ENCODE data around the gene TANGO2. TPM values are rescaled to one million over a fixed set of nuclear protein-coding genes. Genes with fewer than 3 reads are reported as not detected.

TANGO2 gene
- total and polyA plus RNA-seq, 9 of the 15 experiments (the other 6 are each of a cell fraction or from before 2014, with no cell fraction given), result 15.5 to 94.9 (median 70.1) TPM

DNA sequence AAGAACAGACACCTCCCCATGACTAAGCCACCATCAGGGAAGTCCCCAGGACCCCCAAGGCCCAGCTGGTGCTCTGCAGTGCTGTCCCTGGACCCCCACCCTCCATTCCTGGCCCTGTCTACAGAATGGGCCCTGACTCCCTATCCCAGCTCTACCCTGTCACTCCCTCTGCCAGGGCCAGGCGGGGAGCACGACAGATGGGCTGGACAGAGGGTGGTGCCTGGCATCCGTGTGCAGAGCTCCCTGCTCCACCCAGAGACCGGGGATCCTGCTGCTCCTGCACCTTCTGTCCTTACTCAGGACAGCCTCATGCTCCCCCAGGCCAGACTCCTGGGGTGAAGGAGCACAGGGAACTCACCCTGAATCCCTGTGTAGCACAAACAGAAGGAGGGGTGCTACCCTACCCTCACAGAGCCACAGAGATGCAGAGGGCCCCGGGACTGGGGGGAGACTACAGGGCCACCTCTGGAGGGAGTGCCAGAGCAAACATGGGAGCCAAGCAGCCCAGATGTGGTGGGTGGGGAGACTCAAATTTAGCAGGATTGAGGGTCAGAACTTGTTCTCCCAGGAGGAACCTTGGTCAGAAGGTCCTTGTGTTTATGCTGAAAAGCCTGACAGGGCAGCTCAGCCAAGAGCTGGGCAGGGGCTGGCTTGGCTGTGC is 6.3 kb upstream of the TANGO2 start (continued):
- no peak for TF ChIP-seq CHD1 (IDR thresholded peaks at IDR 0.05; ENCODE audit: low read length)
- TF ChIP-seq, protein P1, sequence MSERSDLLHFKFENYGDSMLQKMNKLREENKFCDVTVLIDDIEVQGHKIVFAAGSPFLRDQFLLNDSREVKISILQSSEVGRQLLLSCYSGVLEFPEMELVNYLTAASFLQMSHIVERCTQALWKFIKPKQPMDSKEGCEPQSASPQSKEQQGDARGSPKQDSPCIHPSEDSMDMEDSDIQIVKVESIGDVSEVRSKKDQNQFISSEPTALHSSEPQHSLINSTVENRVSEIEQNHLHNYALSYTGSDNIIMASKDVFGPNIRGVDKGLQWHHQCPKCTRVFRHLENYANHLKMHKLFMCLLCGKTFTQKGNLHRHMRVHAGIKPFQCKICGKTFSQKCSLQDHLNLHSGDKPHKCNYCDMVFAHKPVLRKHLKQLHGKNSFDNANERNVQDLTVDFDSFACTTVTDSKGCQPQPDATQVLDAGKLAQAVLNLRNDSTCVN (CRISPR knock-in tag; IDR thresholded peaks at IDR 0.05), result no peak
- TF ChIP-seq ZNF263 (CRISPR knock-in tag; IDR thresholded peaks at IDR 0.05; ENCODE audit: borderline replicate concordance), result no peak
- TF ChIP-seq KAT8 (IDR thresholded peaks at IDR 0.05; ENCODE audit: low read depth), result no peak
- TF ChIP-seq, protein P2, sequence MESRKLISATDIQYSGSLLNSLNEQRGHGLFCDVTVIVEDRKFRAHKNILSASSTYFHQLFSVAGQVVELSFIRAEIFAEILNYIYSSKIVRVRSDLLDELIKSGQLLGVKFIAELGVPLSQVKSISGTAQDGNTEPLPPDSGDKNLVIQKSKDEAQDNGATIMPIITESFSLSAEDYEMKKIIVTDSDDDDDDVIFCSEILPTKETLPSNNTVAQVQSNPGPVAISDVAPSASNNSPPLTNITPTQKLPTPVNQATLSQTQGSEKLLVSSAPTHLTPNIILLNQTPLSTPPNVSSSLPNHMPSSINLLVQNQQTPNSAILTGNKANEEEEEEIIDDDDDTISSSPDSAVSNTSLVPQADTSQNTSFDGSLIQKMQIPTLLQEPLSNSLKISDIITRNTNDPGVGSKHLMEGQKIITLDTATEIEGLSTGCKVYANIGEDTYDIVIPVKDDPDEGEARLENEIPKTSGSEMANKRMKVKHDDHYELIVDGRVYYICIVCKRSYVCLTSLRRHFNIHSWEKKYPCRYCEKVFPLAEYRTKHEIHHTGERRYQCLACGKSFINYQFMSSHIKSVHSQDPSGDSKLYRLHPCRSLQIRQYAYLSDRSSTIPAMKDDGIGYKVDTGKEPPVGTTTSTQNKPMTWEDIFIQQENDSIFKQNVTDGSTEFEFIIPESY (CRISPR knock-in tag; IDR thresholded peaks at IDR 0.05), result no peak
- TF ChIP-seq, protein P3, sequence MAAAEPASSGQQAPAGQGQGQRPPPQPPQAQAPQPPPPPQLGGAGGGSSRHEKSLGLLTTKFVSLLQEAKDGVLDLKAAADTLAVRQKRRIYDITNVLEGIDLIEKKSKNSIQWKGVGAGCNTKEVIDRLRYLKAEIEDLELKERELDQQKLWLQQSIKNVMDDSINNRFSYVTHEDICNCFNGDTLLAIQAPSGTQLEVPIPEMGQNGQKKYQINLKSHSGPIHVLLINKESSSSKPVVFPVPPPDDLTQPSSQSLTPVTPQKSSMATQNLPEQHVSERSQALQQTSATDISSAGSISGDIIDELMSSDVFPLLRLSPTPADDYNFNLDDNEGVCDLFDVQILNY (CRISPR knock-in tag; IDR thresholded peaks at IDR 0.05), result no peak
- TF ChIP-seq, protein P4, sequence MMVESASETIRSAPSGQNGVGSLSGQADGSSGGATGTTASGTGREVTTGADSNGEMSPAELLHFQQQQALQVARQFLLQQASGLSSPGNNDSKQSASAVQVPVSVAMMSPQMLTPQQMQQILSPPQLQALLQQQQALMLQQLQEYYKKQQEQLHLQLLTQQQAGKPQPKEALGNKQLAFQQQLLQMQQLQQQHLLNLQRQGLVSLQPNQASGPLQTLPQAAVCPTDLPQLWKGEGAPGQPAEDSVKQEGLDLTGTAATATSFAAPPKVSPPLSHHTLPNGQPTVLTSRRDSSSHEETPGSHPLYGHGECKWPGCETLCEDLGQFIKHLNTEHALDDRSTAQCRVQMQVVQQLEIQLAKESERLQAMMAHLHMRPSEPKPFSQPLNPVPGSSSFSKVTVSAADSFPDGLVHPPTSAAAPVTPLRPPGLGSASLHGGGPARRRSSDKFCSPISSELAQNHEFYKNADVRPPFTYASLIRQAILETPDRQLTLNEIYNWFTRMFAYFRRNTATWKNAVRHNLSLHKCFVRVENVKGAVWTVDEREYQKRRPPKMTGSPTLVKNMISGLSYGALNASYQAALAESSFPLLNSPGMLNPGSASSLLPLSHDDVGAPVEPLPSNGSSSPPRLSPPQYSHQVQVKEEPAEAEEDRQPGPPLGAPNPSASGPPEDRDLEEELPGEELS (CRISPR knock-in tag; IDR thresholded peaks at IDR 0.05; ENCODE audit: borderline replicate concordance), result no peak
- TF ChIP-seq PHF8 (IDR thresholded peaks at IDR 0.05; ENCODE audit: borderline replicate concordance, low read length), result peak; percentile 14; the same call in 1 of the 2 replicates
- TF ChIP-seq, protein P5, sequence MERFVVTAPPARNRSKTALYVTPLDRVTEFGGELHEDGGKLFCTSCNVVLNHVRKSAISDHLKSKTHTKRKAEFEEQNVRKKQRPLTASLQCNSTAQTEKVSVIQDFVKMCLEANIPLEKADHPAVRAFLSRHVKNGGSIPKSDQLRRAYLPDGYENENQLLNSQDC (CRISPR knock-in tag; IDR thresholded peaks at IDR 0.05), result no peak

Data from K562 (cell line).